ENCODE measurements around the gene CSF2RB.

Gene CSF2RB

DNA sequence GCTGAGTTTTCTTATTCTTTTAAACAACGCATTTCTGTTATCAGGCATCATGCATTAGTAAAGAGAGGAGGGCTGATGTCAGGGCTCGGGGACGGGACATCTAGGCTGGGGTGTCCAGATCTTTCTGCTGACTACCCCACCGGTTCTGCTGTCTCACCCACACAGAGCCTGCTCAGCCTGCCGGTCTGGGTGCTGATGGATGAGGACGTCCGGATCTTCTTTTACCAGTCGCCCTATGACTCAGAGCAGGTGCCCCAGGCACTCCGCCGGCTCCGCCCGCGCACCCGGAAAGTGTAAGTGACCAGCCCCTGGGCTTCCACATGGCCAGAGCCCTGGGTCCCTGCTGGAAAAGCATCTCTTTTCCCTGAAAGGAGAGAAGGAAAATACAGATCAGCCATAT lies 43.2 kb upstream of the CSF2RB start:
- TF ChIP-seq, protein P1, sequence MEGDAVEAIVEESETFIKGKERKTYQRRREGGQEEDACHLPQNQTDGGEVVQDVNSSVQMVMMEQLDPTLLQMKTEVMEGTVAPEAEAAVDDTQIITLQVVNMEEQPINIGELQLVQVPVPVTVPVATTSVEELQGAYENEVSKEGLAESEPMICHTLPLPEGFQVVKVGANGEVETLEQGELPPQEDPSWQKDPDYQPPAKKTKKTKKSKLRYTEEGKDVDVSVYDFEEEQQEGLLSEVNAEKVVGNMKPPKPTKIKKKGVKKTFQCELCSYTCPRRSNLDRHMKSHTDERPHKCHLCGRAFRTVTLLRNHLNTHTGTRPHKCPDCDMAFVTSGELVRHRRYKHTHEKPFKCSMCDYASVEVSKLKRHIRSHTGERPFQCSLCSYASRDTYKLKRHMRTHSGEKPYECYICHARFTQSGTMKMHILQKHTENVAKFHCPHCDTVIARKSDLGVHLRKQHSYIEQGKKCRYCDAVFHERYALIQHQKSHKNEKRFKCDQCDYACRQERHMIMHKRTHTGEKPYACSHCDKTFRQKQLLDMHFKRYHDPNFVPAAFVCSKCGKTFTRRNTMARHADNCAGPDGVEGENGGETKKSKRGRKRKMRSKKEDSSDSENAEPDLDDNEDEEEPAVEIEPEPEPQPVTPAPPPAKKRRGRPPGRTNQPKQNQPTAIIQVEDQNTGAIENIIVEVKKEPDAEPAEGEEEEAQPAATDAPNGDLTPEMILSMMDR (conservative IDR thresholded peaks at IDR 0.05; ENCODE audit: low read length) = no peak
- no peak overlapping the region for H3K4me3 ChIP-seq (ENCODE audit: low read length)
- DNase-seq (ENCODE audit: low read depth) = no peak

DNA sequence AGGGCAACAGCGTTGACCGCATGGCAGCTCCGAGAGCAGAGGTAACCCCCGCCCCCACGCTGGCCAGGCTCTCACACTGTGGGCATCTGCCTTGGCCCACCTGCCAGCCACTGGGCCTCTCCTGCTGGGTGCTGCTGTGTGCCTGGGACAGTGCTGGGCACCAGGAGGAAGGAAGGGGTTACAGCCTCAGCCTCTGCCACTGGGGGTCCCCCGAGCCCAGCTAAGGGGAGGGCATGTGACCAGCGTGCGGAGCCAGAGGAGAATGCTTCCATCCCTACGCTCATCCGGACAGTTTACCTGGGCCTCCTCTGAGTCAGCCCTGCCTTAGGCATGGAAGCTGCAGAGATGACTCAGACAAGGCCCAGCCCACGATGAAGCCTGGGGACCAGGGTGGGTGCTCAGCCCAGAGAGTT lies 41.8 kb upstream of the CSF2RB start:
- H3K4me3 ChIP-seq (ENCODE audit: low read length) = no peak overlapping the region
- TF ChIP-seq, protein P1 (conservative IDR thresholded peaks at IDR 0.05; ENCODE audit: low read length) = no peak
- DNase-seq (ENCODE audit: low read depth) = no peak

DNA sequence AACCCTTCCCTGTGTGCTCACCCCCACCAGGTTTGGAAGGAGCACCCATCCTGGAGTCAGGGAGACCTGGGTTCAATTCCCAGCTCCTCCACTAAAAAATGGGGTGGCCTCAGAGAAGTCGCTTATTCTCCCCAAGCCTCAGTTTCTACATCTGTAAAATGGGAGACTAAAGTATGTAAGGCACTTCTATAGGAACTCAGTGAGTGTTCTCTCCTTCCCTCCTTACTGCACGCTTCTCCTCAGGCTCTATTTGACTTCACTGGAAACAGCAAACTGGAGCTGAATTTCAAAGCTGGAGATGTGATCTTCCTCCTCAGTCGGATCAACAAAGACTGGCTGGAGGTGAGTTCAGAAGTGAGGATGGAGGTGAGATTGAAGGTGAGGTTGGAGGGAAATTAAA lies 41.3 kb upstream of the CSF2RB start:
- DNase-seq (ENCODE audit: low read depth) = no peak
- H3K4me3 ChIP-seq (ENCODE audit: low read length) = no peak overlapping the region
- TF ChIP-seq, protein P1 (conservative IDR thresholded peaks at IDR 0.05; ENCODE audit: low read length) = no peak

DNA sequence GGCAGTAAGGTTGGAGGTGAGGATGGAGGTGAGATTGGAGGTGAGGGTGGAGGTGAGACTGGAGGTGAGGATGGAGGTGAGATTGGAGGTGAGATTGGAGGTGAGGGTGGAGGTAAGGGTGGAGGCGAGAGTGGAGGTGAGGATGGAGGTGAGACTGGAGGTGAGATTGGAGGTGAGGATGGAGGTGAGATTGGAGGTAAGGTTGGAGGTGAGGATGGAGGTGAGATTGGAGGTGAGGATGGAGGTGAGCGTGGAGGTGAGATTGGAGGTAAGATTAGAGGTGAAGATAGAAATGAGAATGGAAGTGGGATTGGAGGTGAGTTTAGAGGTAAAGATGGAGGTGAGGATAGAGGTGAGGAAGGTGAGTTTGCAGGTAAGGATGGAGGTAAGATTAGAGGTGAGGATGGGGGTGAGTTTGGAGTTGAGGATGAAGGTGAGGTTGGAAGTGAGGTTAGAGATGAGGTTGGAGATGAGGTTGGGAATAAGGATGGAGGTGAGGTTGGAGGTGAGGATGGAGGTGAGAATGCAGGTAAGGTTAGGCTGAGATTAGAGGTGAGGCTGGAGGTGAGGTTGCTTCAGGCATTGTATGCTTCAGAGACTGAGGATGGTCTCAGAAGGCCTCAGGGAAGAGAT lies 40.4 kb upstream of the CSF2RB start:
- TF ChIP-seq, protein P1 (conservative IDR thresholded peaks at IDR 0.05; ENCODE audit: low read length) = no peak
- H3K4me3 ChIP-seq (ENCODE audit: low read length) = no peak overlapping the region
- no peak for DNase-seq (ENCODE audit: low read depth)

DNA sequence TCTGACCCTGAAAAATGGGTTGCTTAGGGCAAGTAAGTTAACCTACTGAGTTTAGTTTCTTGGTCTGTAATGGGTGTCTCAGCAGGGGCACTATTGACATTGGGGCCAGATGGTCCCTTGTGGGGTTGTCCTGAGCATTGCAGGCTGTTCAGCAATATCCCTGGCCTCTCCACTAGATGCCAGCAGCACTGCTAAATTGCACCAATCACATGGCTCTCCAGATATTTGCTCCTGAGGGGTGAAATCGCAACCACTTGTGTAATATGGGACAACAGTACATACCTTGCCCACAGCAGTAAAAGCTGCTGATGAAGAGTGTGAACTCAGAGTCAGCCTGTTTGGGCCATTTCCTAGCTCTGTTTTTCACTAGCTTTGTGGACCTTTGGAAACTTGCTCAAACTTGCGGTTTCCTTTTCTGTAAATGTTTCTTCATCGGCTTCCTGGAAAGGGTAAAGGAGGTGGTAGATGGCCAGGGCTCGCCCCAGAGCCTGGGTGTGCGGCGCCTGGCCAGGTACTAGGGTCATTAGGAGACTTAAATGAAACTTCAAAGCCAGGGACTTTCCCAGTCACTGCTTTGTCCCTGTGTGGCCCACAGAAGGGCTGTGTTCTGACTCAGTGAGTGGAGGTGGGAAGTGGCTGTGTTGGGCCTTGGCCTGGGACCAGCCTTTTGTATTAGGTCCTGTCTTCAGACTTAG lies 39.7 kb upstream of the CSF2RB start:
- H3K4me3 ChIP-seq (ENCODE audit: low read length) = no peak overlapping the region
- TF ChIP-seq, protein P1 (conservative IDR thresholded peaks at IDR 0.05; ENCODE audit: low read length) = peak; percentile 70

DNA sequence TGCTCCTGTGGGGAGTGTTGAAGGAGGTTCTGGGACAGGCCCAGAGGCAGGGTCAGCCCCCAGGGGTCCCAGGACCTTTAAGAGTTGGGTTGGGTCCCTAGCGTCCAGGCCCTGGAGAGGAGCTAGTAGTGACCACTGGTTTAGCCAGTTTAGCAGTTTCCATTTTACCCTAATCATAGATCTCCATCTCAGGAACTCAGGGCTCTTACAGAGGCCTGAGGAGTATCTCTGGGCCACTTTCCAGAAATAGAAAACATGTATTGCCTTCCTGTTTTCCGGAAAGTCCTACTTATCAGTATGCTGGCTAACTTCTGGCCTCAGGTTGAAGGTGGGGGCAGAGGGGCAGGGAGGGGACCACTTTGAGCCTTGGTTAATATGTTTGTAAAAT lies 39.1 kb upstream of the CSF2RB start:
- H3K4me3 ChIP-seq (ENCODE audit: low read length) = no peak overlapping the region
- no peak for DNase-seq (ENCODE audit: low read depth)
- TF ChIP-seq, protein P1 (conservative IDR thresholded peaks at IDR 0.05; ENCODE audit: low read length) = no peak

More for the DNA sequence above, 39.7 kb upstream of the CSF2RB start:
- DNase-seq (ENCODE audit: low read depth) = peak; percentile 78

DNA sequence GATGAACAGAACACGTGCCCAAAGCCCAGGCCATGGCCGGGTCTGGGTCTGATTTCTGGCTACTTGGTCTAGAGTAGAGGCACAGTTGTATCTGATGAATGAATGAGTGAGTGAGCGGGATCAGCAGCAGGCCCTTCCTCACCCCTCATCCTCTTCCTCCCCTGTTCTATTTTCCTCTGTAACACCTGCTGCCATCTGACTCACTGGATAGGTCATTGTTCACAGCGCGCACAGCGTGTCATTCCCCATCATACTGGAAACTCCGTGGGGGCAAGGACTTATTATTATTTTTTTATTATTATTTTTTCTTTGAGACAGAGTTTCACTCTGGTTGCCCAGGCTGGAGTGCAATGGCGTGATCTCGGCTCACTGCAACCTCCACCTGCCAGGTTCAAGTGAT lies 38.7 kb upstream of the CSF2RB start:
- TF ChIP-seq, protein P1 (conservative IDR thresholded peaks at IDR 0.05; ENCODE audit: low read length) = no peak
- no peak overlapping the region for H3K4me3 ChIP-seq (ENCODE audit: low read length)
- no peak for DNase-seq (ENCODE audit: low read depth)

Measured in AG10803 (cell line).